Right atrium auricular region (tissue), 2 donors: ENCODE results near the gene MCF2L. TPM values are rescaled to one million over a fixed set of nuclear protein-coding genes. Genes with fewer than 3 reads are reported as not detected.

Experiments used
- DNase-seq: peaks from one replicate; pipeline ENCODE4 v3.0.0-alpha.2; 2019; ENCODE audit warnings: low spot score
- H3K27ac ChIP-seq, 2 donors: fragments of 200-600 bp; sonication (generic); 1 replicate in 1 of 2; 2 replicates in 1 of 2; pipeline ENCODE4 v1.5.1; 2016 to 2019
- H3K27me3 ChIP-seq, 2 donors: fragments of 200-600 bp; sonication (generic); one replicate each; pipeline versions ENCODE4 v1.5.1 to v1.6.0; 2017 to 2019
- H3K36me3 ChIP-seq: fragments of 200-600 bp; sonication (generic); one replicate; pipeline ENCODE4 v1.5.1; 2016
- H3K4me1 ChIP-seq, 2 donors: fragments of 200-600 bp; sonication (generic); one replicate each; pipeline versions ENCODE4 v1.5.1 to v1.6.0; 2017 to 2019
- H3K4me3 ChIP-seq, 2 donors: fragments of 200-600 bp; sonication (generic); 1 replicate in 1 of 2; 2 replicates in 1 of 2; pipeline ENCODE4 v1.5.1; 2017 to 2019; ENCODE audit warnings: mild to moderate bottlenecking in 1 of 2, moderate library complexity in 1 of 2
- H3K9me3 ChIP-seq, 2 donors: fragments of 200-600 bp; sonication (generic); one replicate each; pipeline ENCODE4 v1.5.1; 2019
- total RNA-seq, 2 donors: library from RNA; depleted of rRNA; stranded (reverse); fragments of >200 nt; gene quantifications; one replicate each; pipeline ENCODE4 v1.1.0, GENCODE V29; 2016
- TF ChIP-seq, protein P1 (sequence below), 2 donors: fragments of 200-600 bp; sonication (generic); IDR thresholded peaks; one replicate each; pipeline ENCODE4 v1.5.1; 2019; ENCODE audit warnings: antibody characterized with exemption in 2 of 2

Gene MCF2L
- total RNA-seq, 2 donors from 2014 or later: 17.1 to 21.6 TPM

DNA sequence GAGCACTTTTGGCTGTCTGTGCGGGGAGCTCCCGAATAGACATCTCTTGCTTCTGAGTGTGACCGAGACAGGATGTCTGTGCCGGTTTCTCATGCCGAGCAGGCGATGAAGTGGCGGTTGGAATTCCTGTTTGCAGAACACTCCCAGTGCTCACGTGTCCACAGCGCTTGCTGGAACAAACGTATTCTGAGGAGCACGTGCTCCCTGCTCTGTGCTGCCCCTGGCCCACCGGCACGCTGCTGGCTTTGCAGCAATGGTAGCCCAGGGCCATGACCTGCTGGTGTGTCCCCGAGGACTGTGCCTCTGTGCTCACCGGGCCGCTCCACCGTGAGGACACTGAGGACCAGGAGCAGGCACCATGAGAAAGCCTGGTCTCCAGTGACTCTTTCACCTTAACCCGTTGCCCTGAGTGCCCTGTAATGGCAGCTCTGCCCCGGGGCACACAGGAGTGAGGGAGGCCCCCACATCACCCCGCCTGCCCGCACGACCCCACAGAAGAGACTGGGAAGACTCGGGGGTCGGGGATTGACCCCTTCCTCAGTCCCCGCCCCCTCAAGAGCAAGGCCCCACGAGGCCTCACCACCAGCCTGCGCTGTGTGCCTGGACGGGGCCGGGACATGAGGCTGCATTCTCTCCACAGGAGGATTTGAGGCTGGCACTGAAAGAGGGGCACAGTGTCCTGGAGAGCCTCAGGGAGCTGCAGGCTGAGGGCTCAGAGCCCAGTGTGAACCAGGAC is 96.6 kb downstream of the MCF2L start:
- TF ChIP-seq, protein P1, sequence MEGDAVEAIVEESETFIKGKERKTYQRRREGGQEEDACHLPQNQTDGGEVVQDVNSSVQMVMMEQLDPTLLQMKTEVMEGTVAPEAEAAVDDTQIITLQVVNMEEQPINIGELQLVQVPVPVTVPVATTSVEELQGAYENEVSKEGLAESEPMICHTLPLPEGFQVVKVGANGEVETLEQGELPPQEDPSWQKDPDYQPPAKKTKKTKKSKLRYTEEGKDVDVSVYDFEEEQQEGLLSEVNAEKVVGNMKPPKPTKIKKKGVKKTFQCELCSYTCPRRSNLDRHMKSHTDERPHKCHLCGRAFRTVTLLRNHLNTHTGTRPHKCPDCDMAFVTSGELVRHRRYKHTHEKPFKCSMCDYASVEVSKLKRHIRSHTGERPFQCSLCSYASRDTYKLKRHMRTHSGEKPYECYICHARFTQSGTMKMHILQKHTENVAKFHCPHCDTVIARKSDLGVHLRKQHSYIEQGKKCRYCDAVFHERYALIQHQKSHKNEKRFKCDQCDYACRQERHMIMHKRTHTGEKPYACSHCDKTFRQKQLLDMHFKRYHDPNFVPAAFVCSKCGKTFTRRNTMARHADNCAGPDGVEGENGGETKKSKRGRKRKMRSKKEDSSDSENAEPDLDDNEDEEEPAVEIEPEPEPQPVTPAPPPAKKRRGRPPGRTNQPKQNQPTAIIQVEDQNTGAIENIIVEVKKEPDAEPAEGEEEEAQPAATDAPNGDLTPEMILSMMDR (IDR thresholded peaks at IDR 0.05): no peak
- no peaks in the 10 kb centered on the region for H3K4me1 ChIP-seq
- no peak for DNase-seq
- no peak overlapping the region for H3K4me3 ChIP-seq
- no peaks in the 10 kb centered on the region for H3K9me3 ChIP-seq
- no peak overlapping the region for H3K27ac ChIP-seq
- no peaks in the 10 kb centered on the region for H3K27me3 ChIP-seq
- H3K36me3 ChIP-seq: peaks cover 5% of the 10 kb centered on the region

DNA sequence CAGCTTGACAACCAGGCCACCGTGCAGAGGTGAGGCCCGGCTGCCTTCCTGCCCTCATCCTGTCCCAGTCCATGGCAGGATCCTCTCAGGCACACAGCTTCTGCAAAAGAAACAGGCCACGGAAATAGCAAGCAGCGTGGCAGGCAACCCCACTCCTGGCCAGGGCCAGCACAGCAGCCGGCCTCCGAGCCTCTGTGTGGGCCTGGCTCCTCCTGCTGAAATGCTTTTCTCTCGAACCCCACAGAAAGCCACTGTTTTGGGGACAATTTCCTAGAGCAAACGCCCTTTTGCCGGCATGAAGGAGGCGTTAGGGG is 97.1 kb downstream of the MCF2L start:
- no peaks in the 10 kb centered on the region for H3K9me3 ChIP-seq
- DNase-seq: no peak
- no peaks in the 10 kb centered on the region for H3K27me3 ChIP-seq
- no peaks in the 10 kb centered on the region for H3K4me1 ChIP-seq
- TF ChIP-seq, protein P1 (IDR thresholded peaks at IDR 0.05): no peak
- H3K36me3 ChIP-seq: peaks cover 5% of the 10 kb centered on the region
- no peak overlapping the region for H3K27ac ChIP-seq
- H3K4me3 ChIP-seq: no peak overlapping the region

DNA sequence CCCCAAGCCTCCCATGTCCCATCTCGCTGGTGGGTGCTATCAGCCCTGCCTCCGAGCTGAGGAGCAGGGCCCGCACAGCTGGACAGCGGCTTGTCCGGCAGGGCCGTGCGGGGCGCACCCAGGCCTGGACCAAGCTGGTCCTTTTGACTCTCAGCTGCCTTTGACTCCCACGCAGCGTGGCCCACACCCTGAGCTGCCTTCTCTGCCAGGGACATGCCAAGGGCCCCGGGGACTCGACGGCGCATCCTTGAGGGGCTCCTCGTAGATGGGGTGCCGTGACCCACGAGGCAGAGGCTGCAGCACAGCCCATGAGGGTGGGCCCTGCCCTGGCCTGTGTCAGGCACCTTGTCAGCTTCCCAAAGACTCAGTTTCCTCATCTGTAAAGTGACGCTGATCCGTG is 97.7 kb downstream of the MCF2L start:
- H3K36me3 ChIP-seq: peaks cover 5% of the 10 kb centered on the region
- no peak overlapping the region for H3K27ac ChIP-seq
- no peaks in the 10 kb centered on the region for H3K9me3 ChIP-seq
- no peak overlapping the region for H3K4me3 ChIP-seq
- TF ChIP-seq, protein P1 (IDR thresholded peaks at IDR 0.05): no peak
- no peak for DNase-seq
- H3K4me1 ChIP-seq: no peaks in the 10 kb centered on the region
- H3K27me3 ChIP-seq: no peaks in the 10 kb centered on the region

DNA sequence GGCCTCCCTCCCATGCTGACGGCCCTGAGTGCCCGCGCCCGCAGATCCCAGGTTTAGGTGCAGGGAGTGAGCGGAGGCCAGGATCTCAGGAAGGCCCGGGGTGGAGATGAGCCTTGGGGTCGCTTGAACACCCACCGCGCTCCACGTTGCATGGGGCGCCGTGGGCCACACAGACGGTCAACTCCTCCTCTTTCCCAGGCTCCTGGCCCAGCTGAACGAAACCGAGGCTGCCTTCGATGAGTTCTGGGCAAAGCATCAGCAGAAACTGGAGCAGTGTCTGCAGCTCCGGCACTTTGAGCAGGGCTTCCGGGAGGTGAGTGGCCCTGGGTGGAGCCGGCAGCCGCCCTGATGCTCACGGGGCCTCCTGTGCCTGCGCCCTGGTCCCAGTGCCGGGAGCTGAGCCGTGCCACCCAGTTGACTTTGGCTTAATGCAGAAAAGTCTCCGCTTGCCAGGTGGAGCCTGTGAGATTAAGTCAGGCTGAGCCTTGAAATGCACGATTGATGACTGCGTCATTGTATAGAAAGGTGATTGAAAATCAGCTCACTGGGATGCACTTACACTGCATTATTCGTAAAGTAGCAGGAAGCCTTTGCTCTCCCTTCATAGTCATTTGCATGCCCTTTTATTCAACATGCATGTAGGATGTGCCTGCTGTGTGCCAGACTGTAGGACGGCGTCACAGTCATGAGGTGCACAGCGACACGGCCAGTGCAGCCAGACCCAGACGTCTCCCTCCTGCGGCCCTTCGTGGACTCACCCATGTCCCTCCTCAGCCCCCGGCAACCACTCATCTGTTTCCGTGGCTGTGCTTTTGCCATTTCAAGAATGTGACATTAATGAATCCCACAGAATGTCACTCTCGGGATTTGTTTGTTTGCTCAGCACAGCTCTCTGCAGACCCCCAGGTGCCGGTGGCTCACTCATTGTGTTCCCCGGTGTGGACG is 101.1 kb downstream of the MCF2L start:
- H3K36me3 ChIP-seq: peaks cover 8% of the 10 kb centered on the region
- H3K9me3 ChIP-seq: no peaks in the 10 kb centered on the region
- no peaks in the 10 kb centered on the region for H3K4me1 ChIP-seq
- TF ChIP-seq, protein P1 (IDR thresholded peaks at IDR 0.05): no peak
- H3K27ac ChIP-seq: no peak overlapping the region
- no peak overlapping the region for H3K4me3 ChIP-seq
- DNase-seq: no peak
- H3K27me3 ChIP-seq: no peaks in the 10 kb centered on the region

DNA sequence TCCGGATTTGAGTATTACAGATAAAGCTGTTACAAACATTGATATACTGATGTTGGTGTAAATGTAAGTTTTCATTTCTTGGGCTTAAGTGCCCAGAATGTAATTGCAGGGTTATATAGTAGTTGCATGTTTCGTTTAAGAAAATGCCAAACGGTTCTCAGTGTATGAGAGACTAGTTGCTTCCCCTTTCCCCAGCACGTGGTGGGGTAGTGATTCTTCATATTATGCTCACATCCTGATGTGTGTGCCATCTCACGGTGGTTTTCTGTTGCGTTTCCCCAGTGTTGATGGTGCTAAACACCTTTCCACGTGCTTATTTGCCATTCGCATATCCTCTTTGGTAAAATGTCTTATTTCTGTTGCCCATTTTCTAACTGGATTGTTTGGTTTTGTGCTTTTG is 101.8 kb downstream of the MCF2L start:
- peaks cover 12% of the 10 kb centered on the region for H3K36me3 ChIP-seq

More for the DNA sequence above, 101.8 kb downstream of the MCF2L start:
- TF ChIP-seq, protein P1 (IDR thresholded peaks at IDR 0.05): no peak
- no peaks in the 10 kb centered on the region for H3K9me3 ChIP-seq
- no peak overlapping the region for H3K27ac ChIP-seq
- no peaks in the 10 kb centered on the region for H3K27me3 ChIP-seq
- H3K4me1 ChIP-seq: no peaks in the 10 kb centered on the region
- no peak for DNase-seq
- H3K4me3 ChIP-seq: no peak overlapping the region
